ENCODE measurements around the gene INPP5K. TPM values are rescaled to one million over a fixed set of nuclear protein-coding genes. Genes with fewer than 3 reads are reported as not detected.

Gene INPP5K
- total RNA-seq, 4 donors from 2014 or later: 168 to 321 (median 200) TPM

DNA sequence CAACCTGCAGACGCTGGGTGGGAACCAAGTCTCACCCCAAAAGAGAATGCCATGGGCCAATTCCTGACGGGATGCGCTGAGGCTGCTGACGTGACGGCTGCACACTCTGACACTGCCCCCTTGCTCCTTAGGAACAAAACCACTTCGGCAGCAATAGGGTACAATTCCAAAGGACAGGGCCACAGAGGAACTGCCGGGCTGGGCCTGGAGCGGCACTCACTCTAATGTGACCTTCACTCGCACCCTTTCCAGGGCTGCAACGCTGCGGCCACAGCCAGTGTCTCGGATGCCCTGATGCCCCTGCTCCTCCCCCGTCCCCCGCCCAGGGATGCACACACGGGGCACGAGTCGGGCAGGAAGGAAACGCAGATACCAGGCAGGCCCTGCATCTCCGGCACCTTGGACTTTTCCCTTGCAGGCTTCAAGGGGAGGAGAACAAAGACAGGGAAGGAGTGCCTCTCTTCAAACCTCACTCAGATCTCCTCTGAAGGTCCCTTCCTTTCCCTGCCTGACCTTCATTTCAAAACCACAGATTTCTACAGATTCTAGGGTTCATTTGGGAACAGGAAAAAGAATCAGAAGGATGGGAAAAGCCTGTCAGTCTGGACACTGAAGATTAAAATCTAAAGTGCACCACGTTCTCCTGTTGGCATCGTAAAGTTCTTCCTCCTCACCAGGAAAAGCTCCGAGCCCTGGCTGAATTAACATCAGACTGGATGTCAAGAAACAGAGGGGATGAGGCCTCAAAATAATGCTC is 43.9 kb upstream of the INPP5K start:
- TF ChIP-seq, protein P1, sequence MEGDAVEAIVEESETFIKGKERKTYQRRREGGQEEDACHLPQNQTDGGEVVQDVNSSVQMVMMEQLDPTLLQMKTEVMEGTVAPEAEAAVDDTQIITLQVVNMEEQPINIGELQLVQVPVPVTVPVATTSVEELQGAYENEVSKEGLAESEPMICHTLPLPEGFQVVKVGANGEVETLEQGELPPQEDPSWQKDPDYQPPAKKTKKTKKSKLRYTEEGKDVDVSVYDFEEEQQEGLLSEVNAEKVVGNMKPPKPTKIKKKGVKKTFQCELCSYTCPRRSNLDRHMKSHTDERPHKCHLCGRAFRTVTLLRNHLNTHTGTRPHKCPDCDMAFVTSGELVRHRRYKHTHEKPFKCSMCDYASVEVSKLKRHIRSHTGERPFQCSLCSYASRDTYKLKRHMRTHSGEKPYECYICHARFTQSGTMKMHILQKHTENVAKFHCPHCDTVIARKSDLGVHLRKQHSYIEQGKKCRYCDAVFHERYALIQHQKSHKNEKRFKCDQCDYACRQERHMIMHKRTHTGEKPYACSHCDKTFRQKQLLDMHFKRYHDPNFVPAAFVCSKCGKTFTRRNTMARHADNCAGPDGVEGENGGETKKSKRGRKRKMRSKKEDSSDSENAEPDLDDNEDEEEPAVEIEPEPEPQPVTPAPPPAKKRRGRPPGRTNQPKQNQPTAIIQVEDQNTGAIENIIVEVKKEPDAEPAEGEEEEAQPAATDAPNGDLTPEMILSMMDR (IDR thresholded peaks at IDR 0.05; ENCODE audit: low read depth): no peak

- TF ChIP-seq, protein P1 (IDR thresholded peaks at IDR 0.05; ENCODE audit: low read depth): no peak
Observed at GRCh38 chr17:1559047-1560043, 42.9 kb upstream of the INPP5K start.

- TF ChIP-seq, protein P1 (IDR thresholded peaks at IDR 0.05; ENCODE audit: low read depth): no peak
Observed at GRCh38 chr17:1558401-1558800, 42.0 kb upstream of the INPP5K start.

- TF ChIP-seq, protein P1 (IDR thresholded peaks at IDR 0.05; ENCODE audit: low read depth): no peak
Observed at GRCh38 chr17:1557355-1558095, 41.1 kb upstream of the INPP5K start.

GRCh38 chr17:1555651-1556471 is 39.4 kb upstream of the INPP5K start:
- TF ChIP-seq, protein P1 (IDR thresholded peaks at IDR 0.05; ENCODE audit: low read depth): no peak

DNA sequence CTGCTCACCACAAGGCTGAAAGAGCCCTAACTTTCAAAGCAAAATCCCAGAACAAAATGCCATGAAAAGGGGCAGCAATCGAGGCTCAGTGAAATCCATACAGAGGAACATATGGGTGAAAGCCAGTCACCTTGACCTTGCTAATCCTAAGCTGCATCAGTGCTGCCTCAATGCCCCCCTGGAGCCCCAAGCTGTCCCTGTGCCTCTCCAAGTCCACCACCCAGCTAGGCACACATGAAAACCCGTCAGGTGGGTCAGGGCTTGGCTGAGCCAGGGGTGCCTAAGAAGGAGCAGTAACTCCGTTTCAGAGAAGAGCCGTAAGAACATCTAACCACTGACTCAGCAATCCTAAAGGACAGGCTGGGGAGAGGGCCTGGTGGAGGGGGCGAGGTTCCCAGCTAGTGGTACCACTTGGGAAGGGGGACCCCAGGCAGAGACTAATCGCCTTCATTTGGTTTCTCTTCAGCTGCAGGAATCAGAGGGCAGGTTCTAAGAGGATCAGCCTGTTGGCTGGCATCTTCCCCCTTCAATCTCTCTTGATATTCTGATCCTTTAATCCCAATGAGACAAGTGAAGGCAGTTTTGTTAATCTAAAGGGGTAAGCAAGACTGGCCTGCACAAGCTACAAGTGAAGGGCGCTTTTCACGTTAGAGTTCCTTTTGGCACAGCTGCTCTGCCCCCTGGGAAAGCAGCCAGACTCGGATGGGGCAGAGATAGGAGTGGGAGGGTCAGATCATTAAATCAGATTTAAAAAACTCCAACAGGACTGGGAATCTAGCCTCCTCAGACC is 38.5 kb upstream of the INPP5K start:
- TF ChIP-seq, protein P1 (IDR thresholded peaks at IDR 0.05; ENCODE audit: low read depth): no peak
